ENCODE results near the gene BCORL1.

BCORL1 gene

GRCh38 chrX:129961180-129962083, 21.0 kb upstream of the BCORL1 start:
- peak in 1 of 2 donors; percentile 47 for DNase-seq (ENCODE audit: low read depth in 1 of 2, low spot score in 1 of 2)

DNA sequence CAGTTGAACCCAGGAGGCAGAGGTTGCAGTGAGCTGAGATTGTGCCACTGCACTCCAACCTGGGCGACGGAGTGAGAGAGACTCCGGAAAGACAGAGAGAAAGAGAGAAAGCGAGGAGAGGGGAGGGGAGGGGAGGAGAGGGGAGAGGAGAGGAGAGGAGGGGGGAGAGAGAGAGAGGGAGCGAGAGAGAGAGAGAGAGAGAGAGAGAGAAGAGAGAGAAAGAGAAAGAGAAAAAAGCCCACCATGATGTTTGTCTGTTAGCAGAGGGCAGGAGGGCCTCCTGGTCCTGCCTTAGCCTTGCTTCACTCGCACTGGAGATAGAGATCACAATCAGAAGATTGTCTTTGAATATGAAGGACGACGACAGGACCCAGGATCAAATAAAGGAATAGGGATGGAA, 18.7 kb upstream of the BCORL1 start:
- DNase-seq (ENCODE audit: low read depth in 1 of 2, low spot score in 1 of 2), result no peak

- DNase-seq (ENCODE audit: low read depth in 1 of 2, low spot score in 1 of 2), result no peak
Observed at GRCh38 chrX:129965166-129965565, 17.3 kb upstream of the BCORL1 start.

DNA sequence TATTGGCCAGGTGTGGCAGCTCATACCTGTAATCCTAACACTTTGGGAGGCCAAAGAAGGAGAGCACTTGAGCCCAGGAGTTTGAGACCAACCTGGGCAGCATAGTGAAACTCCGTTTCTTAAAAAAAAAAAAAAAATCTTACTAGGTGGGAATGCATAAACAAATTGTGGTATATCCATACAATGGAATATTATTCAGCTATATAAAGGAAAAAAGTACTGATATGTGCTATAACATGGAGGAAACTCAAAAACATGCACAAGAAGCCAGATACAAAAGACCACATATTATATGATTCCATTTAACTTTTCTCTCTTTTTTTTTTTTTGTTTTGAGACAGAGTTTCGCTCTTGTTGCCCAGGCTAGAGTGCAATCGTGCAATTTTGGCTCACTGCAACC, 13.5 kb upstream of the BCORL1 start:
- no peak for DNase-seq (ENCODE audit: low read depth in 1 of 2, low spot score in 1 of 2)

GRCh38 chrX:129976441-129976840, 6.0 kb upstream of the BCORL1 start:
- DNase-seq (ENCODE audit: low read depth in 1 of 2, low spot score in 1 of 2), result no peak

DNA sequence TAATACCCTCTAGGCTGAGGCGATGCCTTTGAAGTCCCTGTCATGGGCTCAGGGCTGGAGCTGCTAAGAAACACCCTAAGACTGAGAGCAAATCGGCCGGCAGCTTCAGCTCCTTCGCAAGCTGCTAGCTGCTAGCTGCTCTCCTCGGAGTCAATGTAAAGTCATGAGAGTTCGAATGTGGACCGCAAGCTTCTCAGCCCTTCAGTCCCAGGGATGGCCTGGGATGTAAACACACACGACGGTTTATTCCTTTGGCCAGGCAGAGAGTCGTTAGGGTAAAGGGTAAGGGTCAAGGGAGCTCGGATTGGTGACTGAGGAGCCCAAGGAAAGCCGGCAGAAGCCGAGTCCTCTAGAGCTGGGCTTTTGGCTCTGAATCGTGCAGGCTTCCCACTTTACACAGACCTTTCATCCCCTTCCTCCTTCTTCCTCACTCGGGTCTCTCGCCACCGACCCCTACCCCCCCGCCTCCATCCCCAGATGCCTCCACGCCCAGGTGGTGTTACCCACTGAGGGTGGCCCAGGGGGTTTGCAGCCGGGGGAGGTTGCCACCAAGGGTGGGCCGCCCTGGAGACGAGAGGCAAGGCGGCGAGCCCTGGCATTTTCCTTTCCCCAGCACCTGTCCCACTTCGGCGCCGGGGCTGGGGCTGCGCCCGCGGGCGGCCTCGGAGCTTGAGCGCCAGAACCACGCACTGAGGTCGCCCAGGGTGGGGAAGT, 3.1 kb upstream of the BCORL1 start:
- DNase-seq (ENCODE audit: low read depth in 1 of 2, low spot score in 1 of 2), result no peak

- no peak for DNase-seq (ENCODE audit: low read depth in 1 of 2, low spot score in 1 of 2)
Observed at GRCh38 chrX:129980001-129980401, 2.4 kb upstream of the BCORL1 start.

DNA sequence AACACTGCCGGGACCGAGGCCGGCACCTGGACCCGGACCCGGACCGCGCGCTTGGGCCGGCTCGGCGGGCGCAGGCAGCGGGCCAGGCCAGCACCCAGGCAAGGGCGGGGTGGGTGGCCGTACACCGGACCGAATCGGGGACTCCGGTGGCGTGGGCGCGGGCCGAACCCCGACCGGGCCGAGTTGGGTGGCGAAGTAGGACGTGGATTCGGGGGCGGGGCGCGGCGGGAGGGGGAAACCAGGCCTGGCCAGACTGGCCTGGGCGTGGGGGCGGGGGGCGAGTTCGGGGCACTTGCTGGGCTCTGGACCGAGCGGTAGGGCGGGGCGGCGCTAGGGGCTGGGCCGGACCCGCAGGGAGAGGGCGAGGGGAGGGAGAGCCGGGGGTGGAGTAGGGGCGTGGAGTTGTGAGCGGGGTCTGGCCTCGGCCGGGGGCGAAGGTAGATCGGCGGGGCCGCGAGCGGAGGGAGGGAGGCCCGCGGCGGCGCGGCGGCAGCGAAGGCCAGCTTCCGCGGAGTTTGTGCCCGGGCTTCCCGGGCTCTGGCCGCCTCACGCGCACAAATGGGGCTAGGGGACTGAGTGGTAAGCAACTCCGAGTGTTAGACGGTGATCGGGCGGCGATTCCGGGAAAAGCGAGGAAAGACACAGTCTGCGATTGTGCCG, 1.8 kb upstream of the BCORL1 start:
- no peak for DNase-seq (ENCODE audit: low read depth in 1 of 2, low spot score in 1 of 2)

GRCh38 chrX:129981200-129981553, 1.3 kb upstream of the BCORL1 start:
- no peak for DNase-seq (ENCODE audit: low read depth in 1 of 2, low spot score in 1 of 2)

DNA sequence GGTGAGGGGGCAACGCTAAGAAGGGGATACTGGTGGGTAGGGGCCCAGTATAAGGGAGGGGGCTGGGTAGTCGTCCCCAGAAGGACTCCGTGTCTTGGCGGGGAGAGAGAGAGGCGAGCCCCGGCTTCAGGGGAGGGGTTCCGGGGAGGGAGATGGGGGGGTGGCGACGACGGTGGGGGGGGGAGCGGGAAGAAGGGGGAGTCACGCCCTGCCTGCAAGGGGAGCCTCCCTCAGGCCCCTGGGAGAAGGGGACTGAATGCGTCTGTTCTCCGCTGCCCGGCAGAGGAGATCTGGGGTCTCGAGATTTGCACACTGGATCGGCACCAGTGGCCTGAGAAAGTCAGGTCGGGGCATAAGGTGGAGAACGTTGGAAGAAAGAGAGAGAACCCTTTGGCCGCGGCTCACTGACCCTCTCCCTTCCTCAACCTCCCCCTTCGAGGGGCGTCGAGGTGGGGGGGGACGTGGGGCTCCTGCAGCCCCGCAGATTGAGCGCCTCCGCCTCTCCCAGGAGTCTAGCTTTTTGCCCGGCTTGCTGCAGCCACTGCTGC, 609 bp upstream of the BCORL1 start:
- no peak for DNase-seq (ENCODE audit: low read depth in 1 of 2, low spot score in 1 of 2)

- DNase-seq (ENCODE audit: low read depth in 1 of 2, low spot score in 1 of 2), result no peak
Observed at GRCh38 chrX:129983575-129984110, 1.2 kb downstream of the BCORL1 start.

DNA sequence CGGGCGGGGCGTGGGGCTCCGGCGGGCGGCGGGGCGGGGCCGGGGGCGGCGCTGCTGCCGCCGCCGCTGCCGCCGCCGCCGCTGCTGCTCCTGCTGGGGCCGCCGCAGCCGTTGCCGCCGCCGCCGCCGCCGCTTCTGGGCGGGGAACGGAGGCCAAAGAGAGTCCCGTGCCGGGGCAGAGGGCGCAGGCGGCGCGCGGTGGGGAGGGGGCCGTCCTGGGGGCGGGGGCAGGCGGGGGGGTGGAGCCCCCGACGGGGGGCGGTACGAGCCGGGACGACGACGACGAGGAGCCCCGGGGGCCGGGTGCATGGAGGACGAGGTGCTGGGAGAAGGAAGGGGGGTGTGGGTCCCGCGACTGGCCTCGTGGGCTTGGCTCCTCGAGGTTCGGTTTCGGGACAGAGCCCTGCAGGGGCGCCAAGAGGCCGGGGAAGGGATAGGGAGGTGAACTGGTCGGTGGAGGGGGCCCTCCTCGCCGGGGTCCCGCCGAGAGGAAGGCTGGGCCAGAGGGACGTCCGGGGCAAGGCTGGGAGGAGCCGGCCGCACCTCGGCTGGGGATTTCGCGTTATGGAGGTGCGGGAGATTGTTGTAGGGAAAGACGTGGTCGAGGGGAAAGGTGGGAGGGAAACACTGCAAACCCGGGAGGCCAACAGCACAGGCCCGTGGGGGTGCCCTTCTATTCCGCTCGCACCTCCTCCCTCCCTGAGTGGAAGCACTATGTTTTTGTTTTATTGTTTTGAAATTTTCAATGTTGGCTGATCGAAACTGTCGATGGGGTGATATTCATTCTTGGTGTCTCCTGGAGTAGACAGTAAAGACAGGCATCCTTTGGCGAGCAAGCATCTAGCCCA, 1.9 kb downstream of the BCORL1 start:
- no peak for DNase-seq (ENCODE audit: low read depth in 1 of 2, low spot score in 1 of 2)

DNA sequence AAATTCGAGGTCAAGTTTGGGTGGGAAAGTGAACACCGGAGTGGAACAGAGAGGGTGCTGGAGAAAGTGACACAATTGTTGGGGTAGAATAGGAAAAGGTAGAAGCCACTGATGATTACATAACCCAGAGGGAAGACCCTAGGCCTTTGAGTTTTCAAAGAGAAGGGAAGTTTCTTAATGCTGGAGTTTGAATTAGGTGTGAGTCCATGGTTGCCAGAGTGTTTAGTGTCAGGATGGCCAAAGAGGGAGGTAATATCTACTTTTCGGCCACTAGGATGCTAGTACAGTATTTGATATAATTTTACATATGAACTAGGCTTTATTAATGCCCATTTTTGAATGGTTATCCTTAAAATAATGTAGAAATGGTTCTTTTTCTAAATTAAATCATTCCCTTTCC, 5.4 kb downstream of the BCORL1 start:
- no peak for DNase-seq (ENCODE audit: low read depth in 1 of 2, low spot score in 1 of 2)

DNA sequence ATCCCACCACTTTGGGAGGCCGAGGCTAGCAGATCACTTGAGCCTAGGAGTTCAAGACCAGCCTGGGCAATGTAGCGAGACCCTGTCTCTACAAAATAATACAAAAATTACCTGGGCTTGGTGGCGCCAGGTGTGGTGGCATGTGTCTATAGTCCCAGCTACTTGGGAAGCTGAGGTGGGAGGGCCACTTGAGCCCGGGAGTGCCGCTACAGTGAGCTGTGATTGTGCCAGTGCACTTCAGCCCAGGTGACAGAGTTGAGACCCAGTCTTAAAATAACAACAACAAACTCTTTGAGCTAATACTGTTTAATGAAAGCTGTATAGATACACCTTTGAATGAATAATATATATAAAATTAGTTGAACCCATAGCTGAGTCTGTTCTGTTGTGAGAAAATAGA, 9.7 kb downstream of the BCORL1 start:
- DNase-seq (ENCODE audit: low read depth in 1 of 2, low spot score in 1 of 2), result no peak

DNA sequence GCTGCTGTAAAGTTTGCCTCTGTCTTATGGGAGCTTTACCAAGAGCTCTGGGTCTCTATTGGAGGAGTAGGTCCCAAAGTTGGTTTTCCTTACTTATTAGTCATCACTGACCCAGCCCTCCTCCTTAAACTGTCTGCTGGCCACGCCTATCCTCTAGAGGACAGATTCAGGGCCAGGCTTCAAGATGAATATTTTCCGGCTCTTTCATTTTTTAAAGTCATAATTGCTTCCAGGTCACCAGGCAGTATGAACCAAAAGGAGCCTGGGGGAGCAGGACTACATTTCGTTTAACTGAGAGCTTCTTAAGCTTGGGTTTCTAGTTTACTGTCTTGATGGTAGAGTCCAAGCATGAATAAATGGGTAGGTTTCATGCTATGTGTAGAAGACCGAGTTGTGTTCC, 13.7 kb downstream of the BCORL1 start:
- DNase-seq (ENCODE audit: low read depth in 1 of 2, low spot score in 1 of 2), result no peak

DNA sequence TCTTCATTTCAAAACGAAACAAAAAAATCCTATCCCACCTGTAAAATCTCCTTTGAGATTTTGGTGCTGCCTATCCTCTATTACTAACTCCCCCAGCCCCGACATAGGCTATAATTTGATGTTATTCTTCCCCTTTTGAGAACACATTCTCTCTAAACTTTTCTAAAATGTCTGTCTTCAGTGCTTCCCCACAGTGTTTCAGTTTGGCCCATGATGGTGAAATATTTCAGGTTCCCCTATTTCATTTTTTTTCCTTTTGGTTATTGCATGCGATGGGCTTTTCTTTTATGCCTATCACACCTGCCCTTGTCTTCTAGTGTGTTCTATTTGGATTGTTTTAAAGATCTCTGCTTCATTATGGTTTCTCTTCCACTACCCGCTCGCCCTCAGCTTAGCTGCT, 14.7 kb downstream of the BCORL1 start:
- no peak for DNase-seq (ENCODE audit: low read depth in 1 of 2, low spot score in 1 of 2)

DNA sequence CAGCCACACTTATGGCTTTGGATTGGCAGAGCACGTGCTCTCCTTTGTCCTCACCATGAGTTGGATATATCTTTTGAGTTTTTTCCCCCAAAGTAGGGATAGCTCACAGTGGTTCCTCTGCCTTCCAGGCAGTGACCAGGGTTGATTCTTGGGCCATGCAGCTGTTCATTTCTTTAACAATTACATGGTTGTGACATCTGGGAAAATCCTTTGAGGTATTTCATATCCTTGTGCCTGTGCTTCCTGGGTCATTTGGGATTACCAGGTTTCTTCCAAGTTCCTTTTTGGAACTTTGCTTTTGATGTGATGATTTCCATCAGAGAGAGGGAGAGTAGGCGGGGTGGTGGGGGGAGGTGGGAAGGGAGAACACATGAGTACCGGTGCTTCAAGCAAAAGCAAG, 15.6 kb downstream of the BCORL1 start:
- no peak for DNase-seq (ENCODE audit: low read depth in 1 of 2, low spot score in 1 of 2)

DNA sequence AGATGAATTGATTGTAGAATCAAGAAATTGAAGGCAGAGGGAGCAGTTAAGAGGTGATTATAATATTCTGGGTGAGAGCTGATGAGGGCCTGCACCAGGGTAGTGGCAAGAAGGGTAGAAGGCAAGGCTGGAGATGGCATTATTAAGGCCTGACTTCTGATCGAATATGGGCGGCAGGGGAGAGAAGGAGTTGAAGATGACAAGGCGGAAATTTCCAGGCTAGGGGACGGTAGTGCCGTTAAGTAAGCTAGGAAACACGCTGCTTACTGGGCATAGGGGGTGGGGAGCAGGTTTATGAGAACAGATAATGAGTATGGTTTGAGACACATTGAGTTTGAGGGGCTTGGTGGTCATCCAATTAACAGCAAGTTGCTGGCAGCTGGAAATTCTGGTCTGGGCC, 19.5 kb downstream of the BCORL1 start:
- no peak for DNase-seq (ENCODE audit: low read depth in 1 of 2, low spot score in 1 of 2)

- no peak for DNase-seq (ENCODE audit: low read depth in 1 of 2, low spot score in 1 of 2)
Observed at GRCh38 chrX:130002541-130002940, 20.1 kb downstream of the BCORL1 start.

DNA sequence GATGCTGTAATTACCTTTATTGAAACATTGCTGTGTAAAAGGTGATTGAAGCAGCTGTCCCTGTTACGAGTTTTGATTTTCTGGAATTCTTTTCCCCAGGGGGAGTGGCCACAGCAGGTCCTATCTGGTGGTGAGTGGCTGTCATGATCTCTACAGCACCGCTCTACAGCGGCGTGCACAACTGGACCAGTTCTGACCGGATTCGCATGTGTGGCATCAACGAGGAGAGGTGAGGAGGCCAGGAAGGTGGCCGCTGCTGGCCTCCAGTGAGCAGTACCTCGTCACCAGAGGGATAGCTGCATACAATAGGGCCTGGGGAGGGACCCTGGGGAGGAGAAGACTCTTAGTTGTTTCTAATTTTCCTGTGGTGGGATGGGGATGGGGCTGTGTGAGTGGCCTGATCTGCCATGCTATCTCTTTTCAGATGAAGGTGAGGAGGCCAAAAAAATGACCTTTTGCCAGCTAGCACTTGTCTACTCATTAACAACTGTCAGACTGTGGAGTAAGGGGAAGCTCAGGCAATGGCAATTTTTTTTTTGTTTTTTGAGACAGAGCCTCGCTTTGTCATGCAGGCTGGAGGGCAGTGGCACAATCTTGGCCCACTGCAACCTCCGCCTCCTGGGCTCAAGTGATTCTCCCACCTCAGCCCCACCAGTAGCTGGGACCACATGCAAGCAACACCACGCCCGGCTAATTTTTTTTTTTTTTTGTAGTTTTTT, 22.8 kb downstream of the BCORL1 start:
- DNase-seq (ENCODE audit: low read depth in 1 of 2, low spot score in 1 of 2), result no peak

All from activated CD4-positive, alpha-beta T cell treated with anti-CD3 and anti-CD28 coated beads, Interleukin-2, amount 50 U/mL, for 24 hours (primary cell).